ENCODE results near the gene P2RX6.

Gene P2RX6

GRCh38 chr22:21074102-21074715 lies 59.2 kb downstream of the P2RX6 start:
- peak; percentile 78 for DNase-seq (ENCODE audit: low read depth, low spot score)

- no peak for DNase-seq (ENCODE audit: low read depth, low spot score)
Measured at GRCh38 chr22:21075516-21076138, 60.7 kb downstream of the P2RX6 start.

GRCh38 chr22:21076912-21077625 lies 62.1 kb downstream of the P2RX6 start:
- DNase-seq (ENCODE audit: low read depth, low spot score) = no peak
